GM19324 (cell line): ENCODE measurements around the gene OPN4.

ENCODE experiments used
- ATAC-seq: cut with Tn5 transposase; IDR thresholded peaks from one replicate; pipeline ENCODE4 v1.9.1; 2021; ENCODE audit warnings: mild to moderate bottlenecking, moderate library complexity; ENCODE audit not compliant: unreplicated experiment, low FRiP score

The OPN4 gene

DNA sequence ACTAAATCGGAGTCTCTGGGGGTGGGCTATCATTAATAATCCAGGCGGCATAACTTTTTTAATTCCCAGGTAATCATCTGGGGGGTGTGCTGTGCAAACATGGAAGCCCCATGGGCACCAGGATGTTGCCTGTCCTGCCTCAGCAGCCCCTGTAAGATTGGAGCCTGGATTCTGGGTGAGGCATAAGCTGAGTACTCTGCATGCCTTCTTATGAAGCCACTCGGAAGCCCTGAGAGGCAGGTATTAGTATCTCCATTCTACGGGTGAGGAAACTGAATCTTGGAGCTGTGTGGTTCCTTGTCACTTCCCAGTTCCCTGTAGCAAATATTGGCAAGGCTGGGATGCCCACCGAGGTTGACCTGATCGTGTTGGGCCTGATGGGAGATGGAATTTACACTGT is 7.4 kb upstream of the OPN4 start:
- no peak for ATAC-seq

DNA sequence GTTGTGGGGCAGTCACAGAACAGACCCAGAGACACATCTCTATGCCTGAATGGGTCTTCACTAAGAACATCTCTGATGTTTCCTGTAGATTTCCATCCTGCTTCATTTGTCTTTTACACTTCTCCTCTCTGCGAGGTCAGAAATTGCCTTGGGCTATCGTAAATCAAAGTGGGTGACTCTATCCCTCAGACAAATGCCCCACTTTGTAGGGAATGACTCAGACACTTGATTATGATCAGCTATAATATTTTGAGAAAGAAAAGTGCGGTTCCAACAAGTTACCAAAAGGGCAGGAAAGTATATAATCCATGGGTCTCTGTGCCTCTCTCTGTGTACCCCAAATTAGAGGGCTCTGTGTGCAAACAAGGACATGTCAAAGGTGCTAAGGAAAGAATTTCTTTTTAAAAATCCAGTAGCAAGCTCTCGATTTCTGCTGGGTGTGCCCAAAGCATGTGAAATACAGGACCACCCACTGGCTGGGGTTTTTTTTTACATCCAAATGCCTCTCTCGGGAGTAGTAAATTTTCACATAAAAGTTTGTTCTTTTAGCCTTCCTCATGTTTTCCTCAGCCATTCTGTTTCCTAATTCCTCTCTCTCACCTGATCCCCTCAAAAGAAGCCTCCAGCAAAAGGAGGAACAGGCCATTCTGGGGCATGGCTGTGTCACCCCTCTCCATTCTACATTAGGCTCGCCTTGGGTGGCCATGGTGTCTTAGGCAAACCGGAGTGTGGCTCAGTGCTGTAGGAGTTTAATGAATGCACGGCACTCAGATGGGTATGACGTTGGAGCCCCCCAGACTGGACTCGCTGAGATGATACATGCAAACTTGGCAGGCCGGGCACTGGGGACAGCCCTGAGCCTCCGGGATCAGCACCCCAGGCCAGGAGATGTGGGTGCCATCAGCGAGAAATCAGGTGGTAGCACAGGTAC is 6.3 kb upstream of the OPN4 start:
- ATAC-seq: no peak

DNA sequence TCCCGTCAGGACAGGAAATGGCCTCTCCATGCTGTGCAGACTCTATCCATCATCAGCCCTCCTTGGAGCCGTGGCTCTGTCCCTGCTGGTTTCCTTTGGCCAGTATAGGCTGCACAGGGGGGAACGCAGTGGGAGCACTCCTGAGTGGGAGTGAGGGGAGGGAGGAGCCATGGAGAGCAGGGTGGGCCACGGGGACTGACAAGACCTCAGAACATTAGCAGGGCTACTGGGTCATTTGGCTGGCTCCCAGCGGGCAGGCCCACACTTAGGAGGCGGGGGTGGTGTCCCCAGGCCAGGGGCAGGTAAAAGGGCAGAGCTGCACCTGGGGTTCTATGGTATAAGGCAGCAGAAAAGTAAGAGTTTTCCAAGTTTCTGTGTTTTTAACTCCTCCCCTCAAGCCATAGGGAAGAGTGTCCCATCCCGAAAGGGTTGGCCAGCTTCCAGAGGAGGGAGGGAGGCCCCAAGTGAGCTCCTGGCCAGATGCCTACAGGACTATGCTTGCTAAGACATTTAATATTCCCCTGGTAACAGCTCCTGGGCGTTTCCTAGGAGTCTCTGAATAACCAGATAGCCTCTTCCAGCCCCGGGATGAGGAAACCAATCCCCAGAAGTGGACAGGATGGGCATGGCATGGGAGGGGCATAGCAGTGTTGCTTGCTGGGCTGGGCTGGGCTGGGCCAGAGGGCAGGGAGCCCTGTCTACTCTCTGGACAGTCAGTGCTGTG is 5.5 kb upstream of the OPN4 start:
- no peak for ATAC-seq

DNA sequence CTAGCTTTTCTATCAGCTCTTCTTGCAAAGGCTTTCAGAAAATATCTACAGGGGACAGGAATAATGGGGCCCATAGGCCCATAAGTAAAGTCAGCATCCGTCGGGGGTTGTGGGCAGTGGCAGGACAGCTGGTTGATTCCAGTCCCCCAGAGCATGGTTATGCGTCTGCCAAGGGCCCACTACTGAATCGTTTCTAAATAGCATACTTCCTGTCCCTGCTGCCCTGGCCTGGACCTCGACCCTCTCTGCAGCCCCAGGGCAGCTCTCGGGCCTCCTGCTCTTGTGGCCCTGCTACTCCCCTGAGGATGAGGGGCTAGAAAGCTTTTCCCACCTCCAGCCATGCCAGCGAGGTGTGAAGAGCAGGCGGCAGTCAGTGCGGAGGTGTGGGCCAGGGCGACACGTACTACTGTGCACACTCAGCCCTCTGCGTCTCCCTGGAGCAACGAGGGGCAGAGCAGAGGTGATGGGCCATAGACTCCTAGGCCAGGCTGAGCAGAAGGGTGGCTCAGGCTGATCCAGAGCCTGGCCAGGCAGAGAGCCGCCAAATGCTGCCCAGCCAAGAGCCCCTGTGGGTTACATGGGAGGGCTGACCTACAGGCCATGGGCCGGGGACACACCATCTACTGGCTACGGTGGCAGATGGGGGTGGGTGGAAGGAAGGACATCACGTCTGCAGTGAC is 4.7 kb upstream of the OPN4 start:
- ATAC-seq: no peak

DNA sequence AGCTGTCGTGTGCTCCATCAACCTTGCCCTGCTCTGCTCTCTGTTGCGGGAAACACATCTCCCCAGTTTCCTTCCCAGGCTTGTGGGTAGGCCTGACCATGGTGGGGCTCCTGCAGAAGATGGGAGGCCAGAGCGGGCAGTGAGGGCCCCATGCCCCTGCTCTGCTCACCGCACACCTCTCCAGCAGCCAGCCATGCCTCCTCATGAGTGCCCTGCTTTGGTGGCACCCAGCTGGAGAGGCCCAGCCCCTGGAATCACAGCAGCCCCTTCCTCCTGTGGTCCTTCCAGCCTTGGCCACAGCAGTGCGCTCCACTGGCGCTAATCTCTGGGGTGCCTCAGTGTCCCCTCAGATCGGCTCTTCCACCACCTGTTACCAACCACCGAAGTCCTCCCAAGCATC is 4.2 kb upstream of the OPN4 start:
- ATAC-seq: no peak

DNA sequence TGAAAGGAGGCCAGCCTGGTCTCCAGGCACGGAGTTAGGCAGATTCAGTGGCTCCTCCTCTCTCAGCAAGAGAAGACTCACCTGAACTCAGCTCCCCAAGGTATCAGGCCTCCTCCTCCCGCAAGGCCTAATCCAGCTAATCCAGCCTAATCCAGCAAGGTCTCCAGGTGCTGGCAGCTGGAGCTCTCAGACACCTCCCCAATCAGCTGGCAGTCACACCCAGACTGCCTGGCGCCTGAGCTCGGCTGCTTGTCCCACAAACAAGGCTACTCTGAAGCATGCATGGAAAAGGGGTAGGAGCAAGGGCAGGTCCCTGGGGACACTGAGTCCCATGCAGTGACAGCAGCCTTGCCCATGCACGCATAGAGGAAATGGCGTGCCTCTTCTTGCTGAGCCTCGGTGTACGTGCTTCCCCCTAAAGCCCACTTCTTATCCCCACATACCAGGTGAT is 3.3 kb upstream of the OPN4 start:
- ATAC-seq: no peak

DNA sequence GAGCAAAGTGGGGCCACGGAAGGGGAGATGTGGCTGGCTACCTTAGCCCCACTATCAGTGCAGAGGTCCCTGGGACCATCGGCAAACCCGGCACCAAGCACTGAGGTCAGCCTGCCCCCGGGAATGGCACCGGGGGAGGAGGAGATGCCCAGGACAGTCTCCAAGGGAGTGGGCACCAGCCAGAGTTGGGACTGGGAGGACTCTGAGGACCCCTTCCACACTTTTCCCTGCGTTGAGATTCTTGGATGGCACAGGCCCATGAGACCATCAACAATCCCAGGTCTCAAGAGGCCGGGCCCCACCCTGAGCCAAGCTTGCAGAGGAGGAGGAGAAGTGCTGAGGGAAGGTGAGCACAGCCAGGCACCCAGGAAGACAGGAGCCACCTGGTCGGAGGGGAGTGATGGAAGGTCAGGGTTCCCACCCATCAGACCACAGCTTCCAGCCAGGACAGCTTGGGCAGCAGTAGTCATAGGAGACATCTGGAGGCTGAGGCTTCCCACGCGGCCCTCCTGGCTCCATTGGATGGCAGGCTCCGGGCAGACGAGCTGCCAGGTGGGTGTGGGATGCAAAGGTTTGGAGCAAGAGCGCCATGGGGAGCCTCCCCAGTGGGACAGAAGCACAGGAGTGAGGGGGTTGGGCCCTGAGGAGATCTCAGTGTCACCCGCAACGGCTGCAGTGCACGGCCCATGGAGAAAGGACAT is 2.6 kb upstream of the OPN4 start:
- ATAC-seq: no peak

DNA sequence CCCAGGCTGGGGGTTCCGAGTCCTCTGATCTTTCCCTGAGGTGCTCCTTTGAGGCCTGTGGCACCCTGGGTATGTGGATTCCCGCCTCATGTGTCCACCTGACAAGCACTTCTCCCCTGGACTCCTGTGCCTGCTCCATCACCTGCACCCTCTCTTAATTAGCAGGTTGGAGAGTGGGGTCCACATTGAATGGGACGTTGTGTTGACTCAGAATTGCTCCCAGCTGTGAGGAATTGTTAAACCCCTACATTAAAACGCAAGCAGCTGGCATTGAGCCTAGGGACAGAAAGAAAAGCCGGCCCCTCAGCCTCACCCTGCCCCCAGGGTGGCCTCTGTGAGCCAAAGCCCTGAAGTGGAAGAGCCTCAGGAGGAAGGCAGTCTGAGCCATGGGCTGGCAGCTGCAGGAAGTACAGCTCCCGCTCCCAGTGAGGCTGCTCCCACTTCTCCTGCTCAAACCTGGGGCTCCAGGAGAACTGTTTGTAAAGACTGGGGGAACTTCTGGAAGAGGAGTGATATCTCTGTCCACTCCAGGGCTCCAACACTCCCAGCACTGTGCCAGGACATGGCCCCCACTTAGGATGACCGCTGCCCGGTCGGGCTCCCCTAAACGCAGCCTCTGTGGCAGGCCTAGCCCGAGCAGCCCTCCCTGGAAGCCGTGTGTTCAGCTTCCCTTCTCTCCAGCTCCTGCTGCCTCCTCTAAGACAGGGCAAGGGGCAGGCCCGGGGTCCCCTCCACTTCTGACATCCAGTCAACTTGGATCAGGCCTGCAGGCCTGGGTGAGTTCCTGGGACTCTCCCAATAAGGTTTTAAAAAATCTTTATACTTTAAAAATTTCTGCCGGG is 1.8 kb upstream of the OPN4 start:
- no peak for ATAC-seq

DNA sequence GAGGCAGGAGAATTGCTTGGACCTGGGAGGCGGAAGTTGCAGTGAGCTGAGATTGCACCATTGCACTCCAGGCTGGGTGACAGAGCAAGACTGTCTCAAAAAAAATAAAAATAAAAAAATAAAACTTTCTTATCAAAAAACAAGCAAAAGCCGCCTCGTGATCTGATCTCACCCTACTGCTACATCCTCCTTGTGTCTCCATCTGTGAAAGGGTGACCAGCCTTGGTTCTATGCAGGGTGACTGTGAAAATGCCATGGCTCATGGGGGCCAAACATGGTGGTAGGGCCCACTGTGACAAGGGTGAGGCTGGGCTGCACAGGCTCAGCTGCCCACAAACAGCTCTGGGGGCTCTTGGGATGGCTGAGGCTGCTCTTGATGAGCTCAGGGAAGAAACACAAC is 968 bp upstream of the OPN4 start:
- no peak for ATAC-seq

DNA sequence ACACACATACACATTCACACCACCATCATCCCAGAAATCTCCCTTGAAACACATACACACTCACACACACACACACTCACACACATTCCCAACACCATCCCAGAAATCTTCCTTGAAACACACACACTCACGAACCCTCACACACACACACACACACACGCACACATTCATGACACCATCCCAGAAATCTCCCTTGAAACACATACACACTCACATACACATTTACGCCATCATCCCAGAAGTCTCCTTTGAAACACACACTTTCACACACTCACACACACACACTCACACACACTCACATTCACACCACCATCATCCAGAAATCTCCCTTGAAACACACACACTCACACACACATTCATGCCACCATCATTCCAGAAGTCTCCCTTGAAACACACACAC is 360 bp upstream of the OPN4 start:
- ATAC-seq: no peak

DNA sequence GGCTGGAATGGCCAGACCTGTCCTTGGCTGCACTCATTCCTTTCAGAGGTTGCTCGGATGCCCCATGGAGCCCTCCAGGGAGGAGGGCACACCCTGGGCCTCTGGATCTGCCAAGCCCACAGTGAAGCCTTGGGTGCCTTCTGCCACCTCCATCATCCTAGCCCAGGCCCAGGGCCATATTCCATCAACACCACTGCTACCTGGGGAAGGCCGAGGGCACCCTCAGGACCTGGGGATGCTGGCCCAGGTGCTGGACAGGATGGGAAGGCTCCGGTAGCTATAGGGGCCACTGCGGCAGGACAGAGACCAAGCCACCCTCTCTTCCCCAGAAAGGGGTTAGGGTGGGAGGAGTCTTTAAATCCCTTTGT is 810 bp downstream of the OPN4 start:
- ATAC-seq: no peak

DNA sequence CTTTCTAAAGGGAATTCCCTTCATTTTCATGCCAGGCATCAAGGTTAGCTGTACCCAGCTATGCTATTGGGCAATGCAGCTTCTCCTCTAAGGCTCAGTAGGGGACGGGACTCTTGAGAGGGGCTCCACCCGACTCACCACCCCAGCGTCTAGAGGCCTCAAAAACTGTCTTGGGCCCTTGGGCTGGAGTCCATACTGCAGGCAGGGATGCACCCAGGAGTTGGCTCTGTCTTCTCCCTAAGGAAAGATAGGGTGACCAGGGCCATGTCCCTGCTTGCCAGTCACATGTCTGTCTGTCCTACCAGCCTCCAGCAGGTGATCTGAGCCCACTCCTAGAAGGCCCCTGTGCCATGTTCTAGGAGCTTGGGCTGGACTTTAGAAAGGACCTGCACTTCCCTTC is 1.2 kb downstream of the OPN4 start:
- no peak for ATAC-seq

DNA sequence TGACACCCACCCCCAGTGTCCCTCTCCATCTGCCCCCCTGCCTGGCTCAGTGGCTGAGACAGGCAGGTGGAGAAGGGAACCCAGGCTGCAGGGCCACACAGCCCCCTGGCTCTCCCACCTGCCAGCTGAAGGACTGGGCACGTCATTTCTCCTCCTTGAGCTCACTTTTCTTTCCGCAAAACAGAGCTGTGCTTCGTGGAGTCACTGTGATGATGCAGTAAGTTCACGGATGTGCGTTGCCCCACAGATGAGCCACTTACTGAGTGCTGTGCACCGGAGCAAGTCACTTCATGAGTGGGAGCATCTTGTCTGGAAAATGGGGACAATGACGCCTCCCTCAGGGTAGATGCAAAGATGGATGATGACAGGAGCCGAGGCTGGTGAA is 2.7 kb downstream of the OPN4 start:
- ATAC-seq: no peak

DNA sequence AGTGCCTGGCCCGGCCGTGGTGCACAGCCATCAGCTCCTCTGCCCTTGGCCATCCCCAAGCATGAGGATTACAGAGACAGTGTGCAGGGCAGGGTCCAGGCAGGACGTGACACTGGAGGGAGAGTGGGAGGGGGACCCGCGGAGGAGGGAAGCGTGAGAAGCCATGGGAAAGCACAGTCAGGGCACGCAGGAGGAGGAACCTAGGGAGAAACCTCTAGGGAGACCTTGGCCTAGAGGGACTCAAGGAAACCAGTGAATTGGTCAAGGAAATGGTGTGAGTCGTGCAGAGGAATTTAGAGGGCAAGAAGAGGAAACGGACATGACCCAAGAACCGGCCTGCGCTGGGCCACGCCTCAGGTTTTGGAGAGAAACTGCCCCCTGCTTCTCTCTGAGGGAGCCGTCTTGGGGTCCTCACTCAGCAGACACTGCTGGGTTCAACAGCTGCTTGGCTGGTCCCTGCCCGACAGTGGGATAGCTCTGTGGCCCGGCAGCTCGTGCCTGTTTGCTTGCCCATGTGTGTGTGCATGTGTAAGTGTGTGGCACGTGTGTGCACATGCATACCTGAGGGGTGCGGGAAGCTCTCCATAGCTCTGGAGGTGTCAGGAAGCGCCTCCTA is 3.2 kb downstream of the OPN4 start:
- ATAC-seq: no peak

DNA sequence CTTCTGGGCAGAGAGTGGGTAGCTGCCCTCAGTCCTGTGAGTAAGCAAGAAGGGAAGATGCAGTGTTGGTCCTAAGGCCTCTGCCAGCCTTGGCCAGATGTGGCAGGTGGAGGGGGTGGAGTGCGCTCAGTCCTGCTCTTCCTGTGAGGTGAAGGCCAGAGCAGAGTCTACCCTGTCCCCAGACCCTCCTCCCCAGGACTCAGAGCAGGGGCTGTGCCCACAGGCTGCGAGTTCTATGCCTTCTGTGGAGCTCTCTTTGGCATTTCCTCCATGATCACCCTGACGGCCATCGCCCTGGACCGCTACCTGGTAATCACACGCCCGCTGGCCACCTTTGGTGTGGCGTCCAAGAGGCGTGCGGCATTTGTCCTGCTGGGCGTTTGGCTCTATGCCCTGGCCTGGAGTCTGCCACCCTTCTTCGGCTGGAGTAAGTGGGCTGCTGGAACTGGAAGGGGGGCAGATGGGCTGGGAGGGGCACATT is 4.0 kb downstream of the OPN4 start:
- ATAC-seq: no peak

DNA sequence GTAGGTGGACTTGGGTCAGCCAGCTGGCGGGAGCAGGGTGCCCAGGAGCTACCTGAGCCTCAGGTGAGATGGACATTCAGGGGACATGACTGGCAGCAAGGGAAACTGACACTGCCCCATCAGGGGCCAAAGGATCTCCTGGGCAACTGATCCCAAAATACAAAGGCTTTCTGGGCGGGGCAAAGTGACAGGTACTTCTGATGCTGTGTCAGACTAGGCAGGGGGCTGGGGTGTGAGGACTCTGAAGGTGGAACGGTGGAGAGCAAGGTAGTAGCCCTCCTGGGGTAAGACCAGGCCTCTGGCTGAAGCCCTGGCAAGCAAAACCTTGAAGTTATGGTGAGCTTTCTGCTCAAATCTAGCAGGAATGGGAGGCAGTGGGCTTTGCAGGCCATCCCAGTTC is 4.4 kb downstream of the OPN4 start:
- no peak for ATAC-seq

DNA sequence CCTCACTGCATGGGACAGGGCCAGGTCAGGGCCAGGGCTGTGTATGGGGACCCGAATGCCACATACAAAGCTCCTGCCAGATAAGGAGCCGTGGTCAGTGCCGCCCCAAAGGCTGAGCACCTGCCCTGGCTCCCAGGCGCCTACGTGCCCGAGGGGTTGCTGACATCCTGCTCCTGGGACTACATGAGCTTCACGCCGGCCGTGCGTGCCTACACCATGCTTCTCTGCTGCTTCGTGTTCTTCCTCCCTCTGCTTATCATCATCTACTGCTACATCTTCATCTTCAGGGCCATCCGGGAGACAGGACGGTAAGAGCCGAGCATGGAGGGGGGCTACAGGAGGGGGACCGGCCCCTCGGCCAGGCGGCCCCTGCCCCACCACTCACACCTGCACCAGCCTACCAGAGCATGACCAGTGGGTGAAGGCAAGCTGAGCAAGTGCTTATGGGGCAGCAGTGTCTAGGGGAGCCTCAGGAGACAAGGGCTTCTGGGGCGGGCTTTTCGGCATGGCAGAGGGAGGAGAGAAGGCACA is 4.9 kb downstream of the OPN4 start:
- no peak for ATAC-seq

DNA sequence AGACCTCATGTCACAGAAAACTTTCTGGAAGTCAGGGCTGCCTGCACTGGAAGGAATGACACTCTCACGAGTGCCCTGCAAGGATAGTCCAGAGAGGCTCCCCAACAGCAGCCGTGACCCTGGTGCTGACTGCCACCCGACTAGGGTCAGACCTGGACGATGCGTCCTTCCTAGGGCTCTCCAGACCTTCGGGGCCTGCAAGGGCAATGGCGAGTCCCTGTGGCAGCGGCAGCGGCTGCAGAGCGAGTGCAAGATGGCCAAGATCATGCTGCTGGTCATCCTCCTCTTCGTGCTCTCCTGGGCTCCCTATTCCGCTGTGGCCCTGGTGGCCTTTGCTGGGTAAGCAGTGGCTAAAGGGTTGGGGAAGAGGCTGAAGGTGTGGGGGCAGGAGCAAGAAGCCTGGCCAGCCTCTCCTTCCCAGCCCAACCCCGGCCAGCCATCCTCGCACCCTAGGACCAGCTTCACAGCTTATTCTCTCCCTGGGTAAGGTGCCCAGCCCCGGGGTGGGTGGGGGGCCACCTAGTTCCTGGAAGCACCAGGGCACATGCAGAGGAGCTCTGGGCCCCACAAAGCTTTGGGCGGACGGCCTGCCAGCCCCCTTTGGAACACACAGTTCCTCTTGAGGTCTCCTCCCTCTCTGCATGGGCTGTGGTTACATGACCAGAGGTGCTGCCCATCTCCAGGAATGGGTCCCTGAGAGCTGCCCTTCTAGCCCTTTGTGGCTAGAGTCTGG is 5.5 kb downstream of the OPN4 start:
- ATAC-seq: no peak
